Measurements from ENCODE around the gene EIF4EBP2. TPM values are rescaled to one million over a fixed set of nuclear protein-coding genes. Genes with fewer than 3 reads are reported as not detected.

The EIF4EBP2 gene
- total and polyA plus RNA-seq, 2 donors from 2014 or later: 35.8 to 66.6 TPM

- Histone ChIP-seq H3K36me3 (ENCODE audit: control insufficient read depth in 2 of 3, insufficient read depth in 3 of 3, low read length in 3 of 3) (no peaks in the 10 kb centered on the region), H3K27me3 (ENCODE audit: control insufficient read depth, insufficient read depth, low read length) (peaks cover 23% of the 10 kb centered on the region), H3K27ac (ENCODE audit: low read depth in 2 of 2, low read length in 2 of 2) (no peak overlapping the region), H3K9me3 (ENCODE audit: control insufficient read depth in 2 of 3, insufficient read depth in 1 of 3, low read length in 3 of 3) (no peaks in the 10 kb centered on the region), H3K4me1 (ENCODE audit: control insufficient read depth in 2 of 3, insufficient read depth in 2 of 3, low read depth in 1 of 3, low read length in 3 of 3) (peaks cover 0 to 9% (median 0%) of the 10 kb centered on the region in 3 donors), H3K4me3 (ENCODE audit: low read length in 3 of 3) (peak overlapping the region in 2 of 3 donors; percentile 10 to 26), H3K9ac (ENCODE audit: low read length in 3 of 3) (no peak overlapping the region)
- DNase-seq (peak in 4 of 5 donors; percentile 17 to 58 (median 48)), FAIRE-seq (no peak)
- intact Hi-C loops (cut with DNase I): no loop called here
- no peak for TF ChIP-seq CTCF (IDR thresholded peaks at IDR 0.05; ENCODE audit: borderline replicate concordance, extremely low read depth, insufficient read depth)
Measured at GRCh38 chr10:70440296-70441160, 36.6 kb downstream of the EIF4EBP2 start.

GRCh38 chr10:70441161-70441894, 37.4 kb downstream of the EIF4EBP2 start, which contains the start of gene NODAL:
NODAL (minus strand) TSS chr10:70441681; CDS start chr10:70441667, 14 bp downstream.
- no peak within 1 kb of the TSS for H3K9ac ChIP-seq (ENCODE audit: low read length in 3 of 3)
- FAIRE-seq (no peak), DNase-seq (peak; percentile 24 to 66 (median 43))
- no peak for TF ChIP-seq CTCF (IDR thresholded peaks at IDR 0.05; ENCODE audit: borderline replicate concordance, extremely low read depth, insufficient read depth)
- H3K27ac ChIP-seq (ENCODE audit: low read depth in 2 of 2, low read length in 2 of 2): no peak within 1 kb of the TSS
- H3K4me3 ChIP-seq (ENCODE audit: low read length in 3 of 3): peak within 1 kb of the TSS in 2 of 3 donors; percentile 10 to 26
- H3K36me3 ChIP-seq (ENCODE audit: control insufficient read depth in 2 of 3, insufficient read depth in 3 of 3, low read length in 3 of 3): no peaks in the 10 kb centered on the region
- H3K9me3 ChIP-seq (ENCODE audit: control insufficient read depth in 2 of 3, insufficient read depth in 1 of 3, low read length in 3 of 3): no peaks in the 10 kb centered on the region
- peaks cover 0 to 9% (median 0%) of the 10 kb centered on the region in 3 donors for H3K4me1 ChIP-seq (ENCODE audit: control insufficient read depth in 2 of 3, insufficient read depth in 2 of 3, low read depth in 1 of 3, low read length in 3 of 3)
- peaks cover 23% of the 10 kb centered on the region for H3K27me3 ChIP-seq (ENCODE audit: control insufficient read depth, insufficient read depth, low read length)
- intact Hi-C loops (cut with DNase I): no loop called here

- H3K4me3 ChIP-seq (ENCODE audit: low read length in 3 of 3): no peak overlapping the region
- peaks cover 0 to 9% (median 0%) of the 10 kb centered on the region in 3 donors for H3K4me1 ChIP-seq (ENCODE audit: control insufficient read depth in 2 of 3, insufficient read depth in 2 of 3, low read depth in 1 of 3, low read length in 3 of 3)
- intact Hi-C loops (cut with DNase I): no loop called here
- H3K9ac ChIP-seq (ENCODE audit: low read length in 3 of 3): no peak overlapping the region
- H3K27me3 ChIP-seq (ENCODE audit: control insufficient read depth, insufficient read depth, low read length): peaks cover 23% of the 10 kb centered on the region
- no peak for TF ChIP-seq CTCF (IDR thresholded peaks at IDR 0.05; ENCODE audit: borderline replicate concordance, extremely low read depth, insufficient read depth)
- no peak for FAIRE-seq
- DNase-seq: peak in 1 of 5 donors; percentile 32
- no peaks in the 10 kb centered on the region for H3K9me3 ChIP-seq (ENCODE audit: control insufficient read depth in 2 of 3, insufficient read depth in 1 of 3, low read length in 3 of 3)
- no peaks in the 10 kb centered on the region for H3K36me3 ChIP-seq (ENCODE audit: control insufficient read depth in 2 of 3, insufficient read depth in 3 of 3, low read length in 3 of 3)
- H3K27ac ChIP-seq (ENCODE audit: low read depth in 2 of 2, low read length in 2 of 2): no peak overlapping the region
Measured at GRCh38 chr10:70441895-70442309, 38.0 kb downstream of the EIF4EBP2 start.
